ENCODE measurements around the gene ANGPTL7.

DNA sequence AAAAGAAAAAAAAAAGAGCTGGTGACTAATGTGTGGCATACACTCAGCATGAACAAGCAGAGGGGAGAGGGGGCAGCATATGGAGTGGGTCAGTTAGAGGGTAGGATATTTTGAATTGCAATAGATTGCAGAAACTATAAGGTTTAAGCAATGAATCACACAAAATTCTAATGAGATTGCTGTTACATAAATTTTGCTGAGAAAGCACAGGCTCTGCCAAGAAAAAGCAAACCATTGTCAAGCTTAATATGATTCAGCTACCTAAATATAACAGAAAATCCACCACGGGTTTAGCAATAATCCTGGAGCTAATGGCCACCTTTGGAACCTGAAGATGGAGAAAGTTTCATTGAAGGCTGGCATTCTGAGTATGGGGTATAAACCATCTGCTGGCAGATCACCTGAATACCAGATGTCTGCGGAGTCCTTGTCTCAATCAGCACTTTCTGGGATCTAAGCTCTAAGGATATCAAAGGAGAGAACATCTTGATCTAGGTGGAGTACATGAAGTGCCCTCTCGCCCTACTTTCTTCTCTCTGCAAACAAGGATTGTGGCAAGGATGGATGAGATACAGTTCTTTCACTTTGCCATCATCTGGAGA is 30.3 kb upstream of the ANGPTL7 start:
- TF ChIP-seq, protein P1, sequence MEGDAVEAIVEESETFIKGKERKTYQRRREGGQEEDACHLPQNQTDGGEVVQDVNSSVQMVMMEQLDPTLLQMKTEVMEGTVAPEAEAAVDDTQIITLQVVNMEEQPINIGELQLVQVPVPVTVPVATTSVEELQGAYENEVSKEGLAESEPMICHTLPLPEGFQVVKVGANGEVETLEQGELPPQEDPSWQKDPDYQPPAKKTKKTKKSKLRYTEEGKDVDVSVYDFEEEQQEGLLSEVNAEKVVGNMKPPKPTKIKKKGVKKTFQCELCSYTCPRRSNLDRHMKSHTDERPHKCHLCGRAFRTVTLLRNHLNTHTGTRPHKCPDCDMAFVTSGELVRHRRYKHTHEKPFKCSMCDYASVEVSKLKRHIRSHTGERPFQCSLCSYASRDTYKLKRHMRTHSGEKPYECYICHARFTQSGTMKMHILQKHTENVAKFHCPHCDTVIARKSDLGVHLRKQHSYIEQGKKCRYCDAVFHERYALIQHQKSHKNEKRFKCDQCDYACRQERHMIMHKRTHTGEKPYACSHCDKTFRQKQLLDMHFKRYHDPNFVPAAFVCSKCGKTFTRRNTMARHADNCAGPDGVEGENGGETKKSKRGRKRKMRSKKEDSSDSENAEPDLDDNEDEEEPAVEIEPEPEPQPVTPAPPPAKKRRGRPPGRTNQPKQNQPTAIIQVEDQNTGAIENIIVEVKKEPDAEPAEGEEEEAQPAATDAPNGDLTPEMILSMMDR (IDR thresholded peaks at IDR 0.05), result no peak
- no peak for TF ChIP-seq CREB1 (CRISPR knock-in tag; IDR thresholded peaks at IDR 0.05)
- TF ChIP-seq, protein P2, sequence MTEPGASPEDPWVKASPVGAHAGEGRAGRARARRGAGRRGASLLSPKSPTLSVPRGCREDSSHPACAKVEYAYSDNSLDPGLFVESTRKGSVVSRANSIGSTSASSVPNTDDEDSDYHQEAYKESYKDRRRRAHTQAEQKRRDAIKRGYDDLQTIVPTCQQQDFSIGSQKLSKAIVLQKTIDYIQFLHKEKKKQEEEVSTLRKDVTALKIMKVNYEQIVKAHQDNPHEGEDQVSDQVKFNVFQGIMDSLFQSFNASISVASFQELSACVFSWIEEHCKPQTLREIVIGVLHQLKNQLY (CRISPR knock-in tag; IDR thresholded peaks at IDR 0.05), result no peak
- TF ChIP-seq, protein P3, sequence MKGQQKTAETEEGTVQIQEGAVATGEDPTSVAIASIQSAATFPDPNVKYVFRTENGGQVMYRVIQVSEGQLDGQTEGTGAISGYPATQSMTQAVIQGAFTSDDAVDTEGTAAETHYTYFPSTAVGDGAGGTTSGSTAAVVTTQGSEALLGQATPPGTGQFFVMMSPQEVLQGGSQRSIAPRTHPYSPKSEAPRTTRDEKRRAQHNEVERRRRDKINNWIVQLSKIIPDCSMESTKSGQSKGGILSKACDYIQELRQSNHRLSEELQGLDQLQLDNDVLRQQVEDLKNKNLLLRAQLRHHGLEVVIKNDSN (CRISPR knock-in tag; IDR thresholded peaks at IDR 0.05), result no peak
- TF ChIP-seq, protein P4, sequence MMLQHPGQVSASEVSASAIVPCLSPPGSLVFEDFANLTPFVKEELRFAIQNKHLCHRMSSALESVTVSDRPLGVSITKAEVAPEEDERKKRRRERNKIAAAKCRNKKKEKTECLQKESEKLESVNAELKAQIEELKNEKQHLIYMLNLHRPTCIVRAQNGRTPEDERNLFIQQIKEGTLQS (CRISPR knock-in tag; conservative IDR thresholded peaks at IDR 0.05), result no peak
- TF ChIP-seq, protein P5, sequence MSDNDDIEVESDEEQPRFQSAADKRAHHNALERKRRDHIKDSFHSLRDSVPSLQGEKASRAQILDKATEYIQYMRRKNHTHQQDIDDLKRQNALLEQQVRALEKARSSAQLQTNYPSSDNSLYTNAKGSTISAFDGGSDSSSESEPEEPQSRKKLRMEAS (CRISPR knock-in tag; IDR thresholded peaks at IDR 0.05), result no peak
- TF ChIP-seq, protein P6, sequence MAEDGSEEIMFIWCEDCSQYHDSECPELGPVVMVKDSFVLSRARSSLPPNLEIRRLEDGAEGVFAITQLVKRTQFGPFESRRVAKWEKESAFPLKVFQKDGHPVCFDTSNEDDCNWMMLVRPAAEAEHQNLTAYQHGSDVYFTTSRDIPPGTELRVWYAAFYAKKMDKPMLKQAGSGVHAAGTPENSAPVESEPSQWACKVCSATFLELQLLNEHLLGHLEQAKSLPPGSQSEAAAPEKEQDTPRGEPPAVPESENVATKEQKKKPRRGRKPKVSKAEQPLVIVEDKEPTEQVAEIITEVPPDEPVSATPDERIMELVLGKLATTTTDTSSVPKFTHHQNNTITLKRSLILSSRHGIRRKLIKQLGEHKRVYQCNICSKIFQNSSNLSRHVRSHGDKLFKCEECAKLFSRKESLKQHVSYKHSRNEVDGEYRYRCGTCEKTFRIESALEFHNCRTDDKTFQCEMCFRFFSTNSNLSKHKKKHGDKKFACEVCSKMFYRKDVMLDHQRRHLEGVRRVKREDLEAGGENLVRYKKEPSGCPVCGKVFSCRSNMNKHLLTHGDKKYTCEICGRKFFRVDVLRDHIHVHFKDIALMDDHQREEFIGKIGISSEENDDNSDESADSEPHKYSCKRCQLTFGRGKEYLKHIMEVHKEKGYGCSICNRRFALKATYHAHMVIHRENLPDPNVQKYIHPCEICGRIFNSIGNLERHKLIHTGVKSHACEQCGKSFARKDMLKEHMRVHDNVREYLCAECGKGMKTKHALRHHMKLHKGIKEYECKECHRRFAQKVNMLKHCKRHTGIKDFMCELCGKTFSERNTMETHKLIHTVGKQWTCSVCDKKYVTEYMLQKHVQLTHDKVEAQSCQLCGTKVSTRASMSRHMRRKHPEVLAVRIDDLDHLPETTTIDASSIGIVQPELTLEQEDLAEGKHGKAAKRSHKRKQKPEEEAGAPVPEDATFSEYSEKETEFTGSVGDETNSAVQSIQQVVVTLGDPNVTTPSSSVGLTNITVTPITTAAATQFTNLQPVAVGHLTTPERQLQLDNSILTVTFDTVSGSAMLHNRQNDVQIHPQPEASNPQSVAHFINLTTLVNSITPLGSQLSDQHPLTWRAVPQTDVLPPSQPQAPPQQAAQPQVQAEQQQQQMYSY (CRISPR knock-in tag; IDR thresholded peaks at IDR 0.05), result no peak
- TF ChIP-seq ZNF121 (CRISPR knock-in tag; IDR thresholded peaks at IDR 0.05), result no peak
- TF ChIP-seq, protein P7, sequence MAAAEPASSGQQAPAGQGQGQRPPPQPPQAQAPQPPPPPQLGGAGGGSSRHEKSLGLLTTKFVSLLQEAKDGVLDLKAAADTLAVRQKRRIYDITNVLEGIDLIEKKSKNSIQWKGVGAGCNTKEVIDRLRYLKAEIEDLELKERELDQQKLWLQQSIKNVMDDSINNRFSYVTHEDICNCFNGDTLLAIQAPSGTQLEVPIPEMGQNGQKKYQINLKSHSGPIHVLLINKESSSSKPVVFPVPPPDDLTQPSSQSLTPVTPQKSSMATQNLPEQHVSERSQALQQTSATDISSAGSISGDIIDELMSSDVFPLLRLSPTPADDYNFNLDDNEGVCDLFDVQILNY (CRISPR knock-in tag; IDR thresholded peaks at IDR 0.05), result no peak

Data from WTC11 (cell line).